PC-3 (cell line): ENCODE data around the gene CNTN1. TPM values are rescaled to one million over a fixed set of nuclear protein-coding genes. Genes with fewer than 3 reads are reported as not detected.

Experiments used
- ATAC-seq: fragments of 200-7000 bp; cut with Tn5 transposase; 2 replicates; pipeline ENCODE4 v1.9.1; 2020; ENCODE audit warnings: mild to moderate bottlenecking, moderate library complexity
- BruUV-seq: library from RNA; stranded (reverse); fragments of 400-500 nt; replicated peaks from 2 replicates; lab custom pipeline; 2021; lab: Mats Ljungman, UMichigan
- CTCF ChIA-PET: fragments of 300-600 bp; sonication (Branson Sonifier 250); formaldehyde crosslinking; loops from one replicate; lab custom pipeline; 2022; ENCODE audit warnings: antibody characterized with exemption; lab: Charles Lee
- POLR2A ChIA-PET: fragments of 300-600 bp; sonication (Branson Sonifier 250); formaldehyde crosslinking; loops from one replicate; lab custom pipeline; 2022; ENCODE audit warnings: antibody characterized with exemption; ENCODE audit not compliant: unreplicated experiment; lab: Charles Lee
- DNase-seq: peaks from one replicate; pipeline ENCODE4 v3.0.0-alpha.2; 2015
- H2AFZ ChIP-seq: fragments of 300-600 bp; sonication (generic); 2 replicates; pipeline ENCODE4 v1.6.0; 2016; ENCODE audit warnings: antibody characterized with exemption, low read length
- H3F3A ChIP-seq: fragments of 300-600 bp; sonication (generic); one replicate; pipeline ENCODE4 v1.6.0; 2017; ENCODE audit warnings: antibody characterized with exemption, low read length, control low read depth, mild to moderate bottlenecking; ENCODE audit not compliant: unreplicated experiment
- H3K27ac ChIP-seq: fragments of 300-600 bp; sonication (generic); 2 replicates; pipeline ENCODE4 v1.5.1; 2016; ENCODE audit warnings: mild to moderate bottlenecking, low read length
- H3K27me3 ChIP-seq: fragments of 300-600 bp; sonication (generic); 2 replicates; pipeline ENCODE4 v1.6.1; 2016; ENCODE audit warnings: low read length, mixed read lengths
- H3K36me3 ChIP-seq: fragments of 300-600 bp; sonication (generic); 2 replicates; pipeline ENCODE4 v1.6.1; 2016; ENCODE audit warnings: low read depth, mixed run types, low read length, mixed read lengths
- H3K4me1 ChIP-seq: fragments of 300-600 bp; sonication (generic); 2 replicates; pipeline ENCODE4 v1.5.1; 2016; ENCODE audit warnings: low read length; ENCODE audit not compliant: insufficient read depth
- H3K4me2 ChIP-seq: fragments of 300-600 bp; sonication (generic); 2 replicates; pipeline ENCODE4 v1.6.0; 2016; ENCODE audit warnings: low read length
- H3K4me3 ChIP-seq: fragments of 300-600 bp; sonication (generic); 2 replicates; pipeline ENCODE4 v1.5.1; 2016; ENCODE audit warnings: mild to moderate bottlenecking, low read length, mixed read lengths
- H3K79me2 ChIP-seq: fragments of 300-600 bp; sonication (generic); 2 replicates; pipeline ENCODE4 v1.6.1; 2017; ENCODE audit warnings: low read length, mixed read lengths
- H3K9ac ChIP-seq: fragments of 300-600 bp; sonication (generic); 2 replicates; pipeline ENCODE4 v1.6.0; 2016; ENCODE audit warnings: mild to moderate bottlenecking, low read length
- H3K9me2 ChIP-seq: fragments of 300-600 bp; sonication (generic); replicated peaks from 2 replicates; pipeline ENCODE4 v1.6.1; 2016; ENCODE audit warnings: mixed run types, low read length, mixed read lengths
- H3K9me3 ChIP-seq: fragments of 300-600 bp; sonication (generic); 2 replicates; pipeline ENCODE4 v1.6.1; 2016; ENCODE audit warnings: low read length, mixed read lengths
- H4K20me1 ChIP-seq: fragments of 300-600 bp; sonication (generic); 2 replicates; pipeline ENCODE4 v1.6.1; 2016; ENCODE audit warnings: low read length, mixed read lengths
- EZH2 ChIP-seq: fragments of 300-600 bp; sonication (generic); IDR thresholded peaks from one replicate; pipeline ENCODE4 v1.6.1; 2017; ENCODE audit warnings: antibody characterized with exemption, mild to moderate bottlenecking, low read length; ENCODE audit not compliant: unreplicated experiment
- EZH2phosphoT487 ChIP-seq: fragments of 300-600 bp; sonication (generic); IDR thresholded peaks from 2 replicates; pipeline ENCODE4 v1.6.1; 2018; ENCODE audit warnings: mild to moderate bottlenecking, antibody characterized with exemption, low read length, borderline replicate concordance
- intact Hi-C: fragments of 100-400 bp; cut with micrococcal nuclease; formaldehyde crosslinking; loops from 2 replicates; pipeline ENCODE4 v1.9.0; 2023
- total RNA-seq: library from RNA; depleted of rRNA; stranded (reverse); fragments of >200 nt; gene quantifications from 2 replicates; pipeline ENCODE4 v1.2.3, GENCODE V29; 2014
- TF ChIP-seq, protein P1 (sequence below): fragments of 300-600 bp; sonication (generic); conservative IDR thresholded peaks from 2 replicates; pipeline ENCODE4 v1.5.1; 2017; ENCODE audit warnings: antibody characterized with exemption, low read depth, mild to moderate bottlenecking, low read length

Gene CNTN1
- total RNA-seq, 1 experiment from 2014 or later = not detected

GRCh38 chr12:41106315-41106714 is 414.1 kb downstream of the CNTN1 start:
- H3K27me3 ChIP-seq = peaks cover 21% of the 10 kb centered on the region
- intact Hi-C loops = no loop called here
- H3K9me3 ChIP-seq = no peaks in the 10 kb centered on the region
- H3F3A ChIP-seq = no peaks in the 10 kb centered on the region
- TF ChIP-seq EZH2phosphoT487 = no peak
- TF ChIP-seq, protein P1, sequence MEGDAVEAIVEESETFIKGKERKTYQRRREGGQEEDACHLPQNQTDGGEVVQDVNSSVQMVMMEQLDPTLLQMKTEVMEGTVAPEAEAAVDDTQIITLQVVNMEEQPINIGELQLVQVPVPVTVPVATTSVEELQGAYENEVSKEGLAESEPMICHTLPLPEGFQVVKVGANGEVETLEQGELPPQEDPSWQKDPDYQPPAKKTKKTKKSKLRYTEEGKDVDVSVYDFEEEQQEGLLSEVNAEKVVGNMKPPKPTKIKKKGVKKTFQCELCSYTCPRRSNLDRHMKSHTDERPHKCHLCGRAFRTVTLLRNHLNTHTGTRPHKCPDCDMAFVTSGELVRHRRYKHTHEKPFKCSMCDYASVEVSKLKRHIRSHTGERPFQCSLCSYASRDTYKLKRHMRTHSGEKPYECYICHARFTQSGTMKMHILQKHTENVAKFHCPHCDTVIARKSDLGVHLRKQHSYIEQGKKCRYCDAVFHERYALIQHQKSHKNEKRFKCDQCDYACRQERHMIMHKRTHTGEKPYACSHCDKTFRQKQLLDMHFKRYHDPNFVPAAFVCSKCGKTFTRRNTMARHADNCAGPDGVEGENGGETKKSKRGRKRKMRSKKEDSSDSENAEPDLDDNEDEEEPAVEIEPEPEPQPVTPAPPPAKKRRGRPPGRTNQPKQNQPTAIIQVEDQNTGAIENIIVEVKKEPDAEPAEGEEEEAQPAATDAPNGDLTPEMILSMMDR = no peak
- TF ChIP-seq EZH2 = no peak
- no peak overlapping the region for H3K4me3 ChIP-seq
- H3K9ac ChIP-seq = no peak overlapping the region
- no peak overlapping the region for H3K27ac ChIP-seq
- H4K20me1 ChIP-seq = no peaks in the 10 kb centered on the region
- no peaks in the 10 kb centered on the region for H3K9me2 ChIP-seq
- H3K4me2 ChIP-seq = no peak overlapping the region
- no peaks in the 10 kb centered on the region for H3K4me1 ChIP-seq
- DNase-seq (no peak), ATAC-seq (no peak)
- BruUV-seq = no TSS peak
- ChIA-PET POLR2A (no interaction called here), CTCF (no interaction called here)
- H3K36me3 ChIP-seq = no peaks in the 10 kb centered on the region
- H3K79me2 ChIP-seq = no peaks in the 10 kb centered on the region
- H2AFZ ChIP-seq = no peak overlapping the region

DNA sequence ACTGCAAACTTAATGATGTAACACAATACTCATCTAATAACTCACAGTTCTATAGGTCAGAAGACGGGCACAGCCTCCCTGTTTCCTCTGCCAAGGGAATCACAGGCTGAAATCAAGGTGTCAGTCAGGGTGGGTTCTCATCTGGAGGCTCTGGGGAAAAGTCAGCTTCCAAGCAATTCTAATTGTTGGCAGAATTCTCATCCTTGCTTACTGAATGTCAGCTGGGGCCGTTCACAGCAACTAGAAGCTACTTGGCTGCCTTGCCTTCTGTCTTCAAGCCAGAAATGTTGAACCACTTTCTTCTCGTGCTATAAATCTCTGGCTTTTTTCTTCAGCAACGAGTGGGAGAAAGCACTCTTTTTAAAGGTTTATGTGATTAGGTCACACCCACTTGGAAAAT is 415.8 kb downstream of the CNTN1 start:
- POLR2A ChIA-PET = no interaction called here
- H3K9me2 ChIP-seq = no peaks in the 10 kb centered on the region
- intact Hi-C loops = no loop called here

DNA sequence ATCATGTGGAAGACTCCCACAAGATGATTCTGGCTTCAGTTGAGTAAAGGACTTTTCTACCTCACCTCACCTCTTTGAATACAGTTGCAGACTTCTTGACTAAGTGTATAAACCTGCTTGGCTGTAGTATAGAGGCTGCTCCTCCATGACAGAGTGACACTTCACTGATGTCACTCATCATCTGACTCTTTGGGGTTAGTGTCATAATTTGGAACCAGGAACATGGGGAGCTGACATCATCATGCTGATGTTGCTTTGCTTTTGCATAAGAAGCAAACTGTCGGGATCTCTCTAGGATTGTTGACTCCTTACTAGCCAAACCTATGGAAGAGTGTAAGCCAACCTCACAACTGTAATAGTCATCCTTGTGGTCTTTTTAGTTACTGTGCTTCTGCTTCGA is 420.7 kb downstream of the CNTN1 start:
- no peak overlapping the region for H3K4me3 ChIP-seq
- no peaks in the 10 kb centered on the region for H3K79me2 ChIP-seq
- CTCF ChIA-PET = no interaction called here
- H3F3A ChIP-seq = no peaks in the 10 kb centered on the region
- H2AFZ ChIP-seq = no peak overlapping the region
- no peak overlapping the region for H3K27ac ChIP-seq
- H3K9me3 ChIP-seq = no peaks in the 10 kb centered on the region
- peaks cover 8% of the 10 kb centered on the region; the same call in 1 of the 2 replicates for H3K27me3 ChIP-seq
- H3K4me1 ChIP-seq = no peaks in the 10 kb centered on the region
- intact Hi-C loops = no loop called here
- H3K36me3 ChIP-seq = no peaks in the 10 kb centered on the region
- BruUV-seq = no TSS peak
- DNase-seq (no peak), ATAC-seq (no peak)
- H4K20me1 ChIP-seq = no peaks in the 10 kb centered on the region
- POLR2A ChIA-PET = no interaction called here
- no peak overlapping the region for H3K4me2 ChIP-seq
- no peak overlapping the region for H3K9ac ChIP-seq
- TF ChIP-seq EZH2phosphoT487 (no peak), EZH2 (no peak)
- TF ChIP-seq, protein P1 = no peak
- H3K9me2 ChIP-seq = no peaks in the 10 kb centered on the region

More for the DNA sequence above, 415.8 kb downstream of the CNTN1 start:
- TF ChIP-seq, protein P1 = no peak
- TF ChIP-seq EZH2 (no peak), EZH2phosphoT487 (no peak)
- H3K9me3 ChIP-seq = no peaks in the 10 kb centered on the region
- CTCF ChIA-PET = no interaction called here
- no peak overlapping the region for H3K9ac ChIP-seq
- DNase-seq (no peak), ATAC-seq (no peak)
- H3K79me2 ChIP-seq = no peaks in the 10 kb centered on the region
- peaks cover 17% of the 10 kb centered on the region for H3K27me3 ChIP-seq
- H3F3A ChIP-seq = no peaks in the 10 kb centered on the region
- H3K4me2 ChIP-seq = no peak overlapping the region
- no peaks in the 10 kb centered on the region for H4K20me1 ChIP-seq
- H2AFZ ChIP-seq = no peak overlapping the region
- H3K4me1 ChIP-seq = no peaks in the 10 kb centered on the region
- no peak overlapping the region for H3K27ac ChIP-seq
- no peak overlapping the region for H3K4me3 ChIP-seq
- no peaks in the 10 kb centered on the region for H3K36me3 ChIP-seq
- BruUV-seq = no TSS peak
